Measurements from ENCODE around the gene OR2D2. TPM values are rescaled to one million over a fixed set of nuclear protein-coding genes. Genes with fewer than 3 reads are reported as not detected.

OR2D2 gene
- total RNA-seq, 1 experiment from 2014 or later, result 0.20 TPM

GRCh38 chr11:6932145-6932544 lies 39.8 kb upstream of the OR2D2 start:
- ChIA-PET CTCF (no interaction called here), POLR2A (no interaction called here), RAD21 (ENCODE audit: low non-redundant PET in 1 of 2, low total read pairs in 2 of 2, uncharacterized antibody in 2 of 2, unreplicated experiment in 2 of 2) (no interaction called here)
- BruUV-seq (replicated peaks), result no TSS peak
- no peaks in the 10 kb centered on the region for H3K27me3 ChIP-seq (ENCODE audit: insufficient read depth, low read length)
- H2AFZ ChIP-seq (ENCODE audit: low read depth, low read length, poor library complexity, severe bottlenecking), result no peak overlapping the region
- peaks cover 0 to 2% of the 10 kb centered on the region in 2 experiments; a peak in 2 of 4 replicates for H3K36me3 ChIP-seq (ENCODE audit: control insufficient read depth in 1 of 2, insufficient read depth in 2 of 2, low read length in 2 of 2)
- H4K20me1 ChIP-seq (ENCODE audit: insufficient read depth), result no peaks in the 10 kb centered on the region
- no peak overlapping the region for H3K4me2 ChIP-seq (ENCODE audit: low read length)
- H3K9ac ChIP-seq (ENCODE audit: low read length), result no peak overlapping the region
- H3K79me2 ChIP-seq (ENCODE audit: insufficient read depth, low read length), result peaks cover 43% of the 10 kb centered on the region
- intact Hi-C loops (cut with micrococcal nuclease), result no loop called here
- ATAC-seq, result no peak
- no peak overlapping the region for H3K27ac ChIP-seq (ENCODE audit: low read depth, low read length)
- TF ChIP-seq ZNF274 (IDR thresholded peaks at IDR 0.05; ENCODE audit: low read depth, low read length) (no peak), CBX3 (IDR thresholded peaks at IDR 0.05; ENCODE audit: low read depth) (no peak), SIN3A (IDR thresholded peaks at IDR 0.05; ENCODE audit: low read depth) (no peak), FOSL1 (IDR thresholded peaks at IDR 0.05; ENCODE audit: low read depth) (no peak), ATF3 (IDR thresholded peaks at IDR 0.05) (no peak), POLR2AphosphoS5 (IDR thresholded peaks at IDR 0.05; ENCODE audit: low read depth, low read length) (no peak)
- no peak overlapping the region for H3K4me3 ChIP-seq (replicated peaks in 1 of 2; ENCODE audit: low read depth in 1 of 2, low read length in 2 of 2)
- no peak for DNase-seq (ENCODE audit: low read depth, low spot score)
- H3K4me1 ChIP-seq (ENCODE audit: control insufficient read depth in 1 of 2, insufficient read depth in 2 of 2, low read length in 2 of 2), result peaks cover 7 to 8% of the 10 kb centered on the region in 2 experiments; a peak in 3 of 4 replicates
- no peaks in the 10 kb centered on the region for H3K9me2 ChIP-seq (ENCODE audit: insufficient read depth)
- H3K9me3 ChIP-seq (ENCODE audit: control insufficient read depth in 1 of 2, insufficient read depth in 1 of 2, low read depth in 1 of 2, low read length in 2 of 2), result no peaks in the 10 kb centered on the region

- ATAC-seq (no peak), DNase-seq (ENCODE audit: low read depth, low spot score) (no peak)
- Histone ChIP-seq H3K9me3 (ENCODE audit: control insufficient read depth in 1 of 2, insufficient read depth in 1 of 2, low read depth in 1 of 2, low read length in 2 of 2) (no peaks in the 10 kb centered on the region), H3K4me3 (replicated peaks in 1 of 2; ENCODE audit: low read depth in 1 of 2, low read length in 2 of 2) (no peak overlapping the region), H3K4me2 (ENCODE audit: low read length) (no peak overlapping the region), H3K9ac (ENCODE audit: low read length) (no peak overlapping the region), H2AFZ (ENCODE audit: low read depth, low read length, poor library complexity, severe bottlenecking) (no peak overlapping the region), H3K27me3 (ENCODE audit: insufficient read depth, low read length) (no peaks in the 10 kb centered on the region), H4K20me1 (ENCODE audit: insufficient read depth) (no peaks in the 10 kb centered on the region), H3K79me2 (ENCODE audit: insufficient read depth, low read length) (peaks cover 48% of the 10 kb centered on the region), H3K27ac (ENCODE audit: low read depth, low read length) (no peak overlapping the region), H3K9me2 (ENCODE audit: insufficient read depth) (no peaks in the 10 kb centered on the region), H3K4me1 (ENCODE audit: control insufficient read depth in 1 of 2, insufficient read depth in 2 of 2, low read length in 2 of 2) (peaks cover 7 to 8% of the 10 kb centered on the region in 2 experiments; a peak in 3 of 4 replicates), H3K36me3 (ENCODE audit: control insufficient read depth in 1 of 2, insufficient read depth in 2 of 2, low read length in 2 of 2) (peaks cover 0 to 2% of the 10 kb centered on the region in 2 experiments; a peak in 2 of 4 replicates)
- no peak for TF ChIP-seq ZFX (IDR thresholded peaks at IDR 0.05)
- TF ChIP-seq EZH2phosphoT487 (IDR thresholded peaks at IDR 0.05; ENCODE audit: borderline replicate concordance), result no peak
- TF ChIP-seq POLR2AphosphoS5 (IDR thresholded peaks at IDR 0.05; ENCODE audit: low read depth, low read length), result no peak
- no peak for TF ChIP-seq ELF1 (IDR thresholded peaks at IDR 0.05; ENCODE audit: borderline replicate concordance, low read depth)
- no peak for TF ChIP-seq EGR1 (IDR thresholded peaks at IDR 0.05; ENCODE audit: low read depth)
- no peak for TF ChIP-seq CBX3 (IDR thresholded peaks at IDR 0.05; ENCODE audit: low read depth)
- no peak for TF ChIP-seq SIN3A (IDR thresholded peaks at IDR 0.05; ENCODE audit: low read depth)
- TF ChIP-seq CTCF (IDR thresholded peaks at IDR 0.05 in 2 of 3, conservative IDR thresholded peaks at IDR 0.05 in 1 of 3; ENCODE audit: borderline replicate concordance in 1 of 3, insufficient read depth in 1 of 3, low read depth in 2 of 3, low read length in 2 of 3), result no peak
- no peak for TF ChIP-seq SP1 (IDR thresholded peaks at IDR 0.05; ENCODE audit: low read depth)
- no peak for TF ChIP-seq SRF (IDR thresholded peaks at IDR 0.05; ENCODE audit: low read depth)
- BruUV-seq (replicated peaks), result no TSS peak
- ChIA-PET CTCF (no interaction called here), POLR2A (no interaction called here), RAD21 (ENCODE audit: low non-redundant PET in 1 of 2, low total read pairs in 2 of 2, uncharacterized antibody in 2 of 2, unreplicated experiment in 2 of 2) (no interaction called here)
- intact Hi-C loops (cut with micrococcal nuclease), result no loop called here
Measured at GRCh38 chr11:6931146-6931713, 38.9 kb upstream of the OR2D2 start.

Measured in HCT116 (cell line).